ENCODE data around the gene KCNE2.

The KCNE2 gene

DNA sequence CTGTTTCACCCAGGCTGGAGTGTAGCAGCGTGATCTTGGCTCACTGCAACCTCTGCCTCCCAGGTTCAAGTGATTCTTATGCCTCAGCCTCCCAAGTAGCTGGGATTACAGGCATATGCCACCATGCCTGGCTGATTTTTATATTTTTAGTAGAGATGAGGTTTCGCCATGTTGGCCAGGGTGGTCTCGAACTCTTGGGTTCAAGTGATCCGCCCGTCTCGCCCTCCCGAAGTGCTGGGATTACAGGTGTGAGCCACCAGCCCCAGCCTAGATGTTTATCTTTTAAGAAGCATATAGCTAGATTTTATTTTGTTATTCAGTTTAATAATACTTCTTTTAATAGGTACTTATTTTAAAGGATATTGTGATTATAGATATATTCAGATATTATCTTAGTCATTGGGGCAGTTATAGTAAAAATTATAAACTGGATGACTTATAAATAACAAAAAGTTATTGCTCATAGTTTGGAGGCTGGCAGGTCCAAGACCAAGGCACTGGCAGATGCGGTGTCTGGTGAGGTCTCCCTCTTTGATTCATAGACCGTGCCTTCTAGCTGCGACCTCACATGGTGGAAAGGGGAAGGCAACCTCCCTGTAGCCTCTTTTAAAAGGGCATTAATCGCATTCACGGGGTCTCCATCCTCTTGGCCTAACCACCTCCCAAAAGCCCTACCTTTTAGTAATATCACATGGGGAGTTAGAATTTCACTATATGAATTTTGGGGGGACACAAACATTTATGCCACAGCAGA, 3.1 kb upstream of the KCNE2 start:
- TF ChIP-seq, protein P1, sequence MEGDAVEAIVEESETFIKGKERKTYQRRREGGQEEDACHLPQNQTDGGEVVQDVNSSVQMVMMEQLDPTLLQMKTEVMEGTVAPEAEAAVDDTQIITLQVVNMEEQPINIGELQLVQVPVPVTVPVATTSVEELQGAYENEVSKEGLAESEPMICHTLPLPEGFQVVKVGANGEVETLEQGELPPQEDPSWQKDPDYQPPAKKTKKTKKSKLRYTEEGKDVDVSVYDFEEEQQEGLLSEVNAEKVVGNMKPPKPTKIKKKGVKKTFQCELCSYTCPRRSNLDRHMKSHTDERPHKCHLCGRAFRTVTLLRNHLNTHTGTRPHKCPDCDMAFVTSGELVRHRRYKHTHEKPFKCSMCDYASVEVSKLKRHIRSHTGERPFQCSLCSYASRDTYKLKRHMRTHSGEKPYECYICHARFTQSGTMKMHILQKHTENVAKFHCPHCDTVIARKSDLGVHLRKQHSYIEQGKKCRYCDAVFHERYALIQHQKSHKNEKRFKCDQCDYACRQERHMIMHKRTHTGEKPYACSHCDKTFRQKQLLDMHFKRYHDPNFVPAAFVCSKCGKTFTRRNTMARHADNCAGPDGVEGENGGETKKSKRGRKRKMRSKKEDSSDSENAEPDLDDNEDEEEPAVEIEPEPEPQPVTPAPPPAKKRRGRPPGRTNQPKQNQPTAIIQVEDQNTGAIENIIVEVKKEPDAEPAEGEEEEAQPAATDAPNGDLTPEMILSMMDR (IDR thresholded peaks at IDR 0.05; ENCODE audit: low read depth, low read length) = peak; percentile 31; the same call in 1 of the 2 replicates
- peak; percentile 15 for DNase-seq

DNA sequence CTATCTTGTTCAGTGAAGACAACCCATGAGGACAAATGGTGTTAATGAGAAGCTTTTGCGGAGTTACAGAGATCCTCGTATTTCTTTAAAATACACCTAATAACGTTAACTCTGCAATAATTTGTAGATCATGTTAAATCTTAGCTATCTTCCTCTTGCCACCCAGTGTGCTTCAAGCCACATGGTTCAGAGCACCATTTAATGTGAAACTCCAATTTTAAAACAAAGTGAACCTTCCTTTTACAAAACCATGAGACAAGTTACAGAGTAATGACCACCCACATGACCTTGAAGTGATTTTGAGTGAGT, 1.7 kb upstream of the KCNE2 start:
- no peak overlapping the region for H3K27ac ChIP-seq
- no peak overlapping the region for H3K4me3 ChIP-seq (ENCODE audit: low read depth, low read length)
- TF ChIP-seq, protein P1 (IDR thresholded peaks at IDR 0.05; ENCODE audit: low read depth, low read length) = no peak
- H3K9me3 ChIP-seq (ENCODE audit: severe bottlenecking) = peaks cover 8% of the 10 kb centered on the region
- H3K36me3 ChIP-seq = no peaks in the 10 kb centered on the region
- H3K27me3 ChIP-seq (ENCODE audit: insufficient read depth, low read depth, severe bottlenecking) = peaks cover 42% of the 10 kb centered on the region
- no peak for DNase-seq

More for the DNA sequence above, 3.1 kb upstream of the KCNE2 start:
- Histone ChIP-seq H3K27me3 (ENCODE audit: insufficient read depth, low read depth, severe bottlenecking) (peaks cover 54% of the 10 kb centered on the region), H3K4me3 (ENCODE audit: low read depth, low read length) (no peak overlapping the region), H3K9me3 (ENCODE audit: severe bottlenecking) (peaks cover 8% of the 10 kb centered on the region), H3K27ac (no peak overlapping the region), H3K36me3 (no peaks in the 10 kb centered on the region)

DNA sequence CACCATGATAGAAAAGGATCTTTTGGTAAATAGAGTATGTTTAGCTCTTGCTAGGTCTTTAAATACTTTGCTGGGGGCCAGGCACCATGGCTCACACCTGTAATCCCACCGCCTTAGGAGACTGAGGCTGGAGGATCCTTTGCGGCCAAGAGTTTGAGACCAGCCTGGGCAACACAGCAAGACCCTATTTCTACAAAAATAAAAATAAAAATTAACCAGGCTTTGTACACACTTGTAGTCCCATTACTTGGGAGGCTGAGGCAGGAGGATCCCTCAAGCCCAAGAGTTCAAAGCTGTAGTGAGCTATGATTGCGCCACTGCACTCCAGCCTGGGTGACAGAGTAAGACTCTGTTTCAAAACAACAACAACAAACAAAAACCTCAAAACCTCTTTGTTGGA, 1.1 kb upstream of the KCNE2 start:
- no peak overlapping the region for H3K4me3 ChIP-seq (ENCODE audit: low read depth, low read length)
- TF ChIP-seq, protein P1 (IDR thresholded peaks at IDR 0.05; ENCODE audit: low read depth, low read length) = no peak
- peaks cover 37% of the 10 kb centered on the region for H3K27me3 ChIP-seq (ENCODE audit: insufficient read depth, low read depth, severe bottlenecking)

DNA sequence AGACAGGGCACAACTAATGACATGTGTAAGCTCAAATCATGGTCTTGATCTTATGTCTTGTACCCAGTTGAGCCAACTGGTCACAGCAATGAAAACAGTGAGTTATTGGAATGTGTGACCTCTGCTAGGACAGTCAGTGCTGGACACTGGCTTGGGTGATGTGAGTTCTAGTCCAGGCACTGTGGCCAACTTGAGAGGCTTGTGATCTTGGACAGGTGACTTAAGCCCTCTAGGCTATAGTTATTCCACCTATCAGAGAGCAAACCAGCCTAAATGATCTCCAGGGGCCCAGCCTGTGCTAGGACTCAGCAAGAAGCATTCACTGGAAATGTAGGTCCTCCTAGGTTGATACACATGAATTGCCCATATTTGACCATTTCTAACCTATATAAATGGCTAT, 1.1 kb downstream of the KCNE2 start:
- no peaks in the 10 kb centered on the region for H3K36me3 ChIP-seq
- peaks cover 2% of the 10 kb centered on the region for H3K9me3 ChIP-seq (ENCODE audit: severe bottlenecking)
- no peak overlapping the region for H3K27ac ChIP-seq
- no peak for DNase-seq
- TF ChIP-seq, protein P1 (IDR thresholded peaks at IDR 0.05; ENCODE audit: low read depth, low read length) = no peak
- H3K27me3 ChIP-seq (ENCODE audit: insufficient read depth, low read depth, severe bottlenecking) = peaks cover 21% of the 10 kb centered on the region
- H3K4me3 ChIP-seq (ENCODE audit: low read depth, low read length) = no peak overlapping the region

More for the DNA sequence above, 1.1 kb upstream of the KCNE2 start:
- DNase-seq = no peak
- Histone ChIP-seq H3K9me3 (ENCODE audit: severe bottlenecking) (peaks cover 8% of the 10 kb centered on the region), H3K36me3 (no peaks in the 10 kb centered on the region), H3K27ac (no peak overlapping the region)

DNA sequence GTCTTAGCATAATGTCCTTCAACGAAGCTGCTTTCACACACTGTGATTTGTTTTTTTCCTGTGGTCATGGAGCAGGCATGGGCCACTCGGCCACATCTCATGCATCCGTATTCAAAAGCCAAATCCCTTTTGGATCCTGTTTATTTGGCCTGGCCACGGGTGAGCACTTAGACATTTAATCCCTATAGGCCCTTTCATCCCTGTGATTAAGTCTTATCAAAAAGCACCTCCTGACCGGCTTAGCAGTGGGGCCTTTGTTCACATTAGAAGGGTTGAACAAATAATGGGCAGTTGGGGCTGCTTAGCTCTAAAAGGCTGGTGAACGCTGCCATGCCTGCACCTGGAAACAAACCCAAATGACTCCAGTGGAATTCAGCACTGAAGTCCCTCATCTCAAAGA, 2.0 kb downstream of the KCNE2 start:
- TF ChIP-seq, protein P1 (IDR thresholded peaks at IDR 0.05; ENCODE audit: low read depth, low read length) = no peak
- peak; percentile 53 for DNase-seq
- Histone ChIP-seq H3K27ac (no peak overlapping the region), H3K27me3 (ENCODE audit: insufficient read depth, low read depth, severe bottlenecking) (peaks cover 12% of the 10 kb centered on the region), H3K36me3 (no peaks in the 10 kb centered on the region), H3K9me3 (ENCODE audit: severe bottlenecking) (peaks cover 2% of the 10 kb centered on the region), H3K4me3 (ENCODE audit: low read depth, low read length) (no peak overlapping the region)

All from WERI-Rb-1 (cell line).